Adrenal gland (tissue), 5 donors: ENCODE measurements around the gene TAP2.

Source experiments
- POLR2A ChIP-seq, 2 donors: fragments of 450-650 bp; IDR thresholded peaks; one replicate each; pipeline ENCODE4 v1.6.1; 2017; ENCODE audit warnings: antibody characterized with exemption in 2 of 2, mild to moderate bottlenecking in 2 of 2, moderate library complexity in 1 of 2
- TF ChIP-seq, protein P1 (sequence below), 6 experiments: fragments of 450-650 bp in 4 of 6; fragments of 200-600 bp in 2 of 6; sonication (generic) in 1 of 6; IDR thresholded peaks; 1 replicate in 5 of 6; 2 replicates in 1 of 6; pipeline versions ENCODE4 v1.5.1 to v1.8.0; 2016 to 2021; ENCODE audit warnings: antibody characterized with exemption in 6 of 6, mild to moderate bottlenecking in 2 of 6, moderate library complexity in 1 of 6
- donor health status: DM: no; HTN: no; CAD: no.

- TF ChIP-seq, protein P1, sequence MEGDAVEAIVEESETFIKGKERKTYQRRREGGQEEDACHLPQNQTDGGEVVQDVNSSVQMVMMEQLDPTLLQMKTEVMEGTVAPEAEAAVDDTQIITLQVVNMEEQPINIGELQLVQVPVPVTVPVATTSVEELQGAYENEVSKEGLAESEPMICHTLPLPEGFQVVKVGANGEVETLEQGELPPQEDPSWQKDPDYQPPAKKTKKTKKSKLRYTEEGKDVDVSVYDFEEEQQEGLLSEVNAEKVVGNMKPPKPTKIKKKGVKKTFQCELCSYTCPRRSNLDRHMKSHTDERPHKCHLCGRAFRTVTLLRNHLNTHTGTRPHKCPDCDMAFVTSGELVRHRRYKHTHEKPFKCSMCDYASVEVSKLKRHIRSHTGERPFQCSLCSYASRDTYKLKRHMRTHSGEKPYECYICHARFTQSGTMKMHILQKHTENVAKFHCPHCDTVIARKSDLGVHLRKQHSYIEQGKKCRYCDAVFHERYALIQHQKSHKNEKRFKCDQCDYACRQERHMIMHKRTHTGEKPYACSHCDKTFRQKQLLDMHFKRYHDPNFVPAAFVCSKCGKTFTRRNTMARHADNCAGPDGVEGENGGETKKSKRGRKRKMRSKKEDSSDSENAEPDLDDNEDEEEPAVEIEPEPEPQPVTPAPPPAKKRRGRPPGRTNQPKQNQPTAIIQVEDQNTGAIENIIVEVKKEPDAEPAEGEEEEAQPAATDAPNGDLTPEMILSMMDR (IDR thresholded peaks at IDR 0.05), result no peak
- TF ChIP-seq POLR2A (IDR thresholded peaks at IDR 0.05), result no peak
Observed at GRCh38 chr6:32845384-32845884, 6.9 kb upstream of the TAP2 start.
